ENCODE data around the gene HNRNPR. TPM values are rescaled to one million over a fixed set of nuclear protein-coding genes. Genes with fewer than 3 reads are reported as not detected.

HNRNPR gene
- total and polyA plus RNA-seq, 2 donors (not counting 1 experiment from before 2014, with no cell fraction given), result 59.1 to 141 TPM

- peak overlapping the region; percentile 93 for H3K9ac ChIP-seq (ENCODE audit: insufficient read depth, low read length)
- peak overlapping the region; percentile 48 to 88 (median 70) for H3K4me3 ChIP-seq (replicated peaks in 1 of 4; ENCODE audit: control extremely low read depth in 1 of 4, insufficient read depth in 1 of 4, low read depth in 3 of 4, low read length in 4 of 4)
- H2AFZ ChIP-seq (ENCODE audit: low read length), result no peak overlapping the region
- H3K79me2 ChIP-seq (ENCODE audit: control insufficient read depth, insufficient read depth, low read length), result peaks cover 52% of the 10 kb centered on the region
- H3K36me3 ChIP-seq (ENCODE audit: control insufficient read depth, insufficient read depth, low read length), result no peaks in the 10 kb centered on the region
- TF ChIP-seq, protein P1, sequence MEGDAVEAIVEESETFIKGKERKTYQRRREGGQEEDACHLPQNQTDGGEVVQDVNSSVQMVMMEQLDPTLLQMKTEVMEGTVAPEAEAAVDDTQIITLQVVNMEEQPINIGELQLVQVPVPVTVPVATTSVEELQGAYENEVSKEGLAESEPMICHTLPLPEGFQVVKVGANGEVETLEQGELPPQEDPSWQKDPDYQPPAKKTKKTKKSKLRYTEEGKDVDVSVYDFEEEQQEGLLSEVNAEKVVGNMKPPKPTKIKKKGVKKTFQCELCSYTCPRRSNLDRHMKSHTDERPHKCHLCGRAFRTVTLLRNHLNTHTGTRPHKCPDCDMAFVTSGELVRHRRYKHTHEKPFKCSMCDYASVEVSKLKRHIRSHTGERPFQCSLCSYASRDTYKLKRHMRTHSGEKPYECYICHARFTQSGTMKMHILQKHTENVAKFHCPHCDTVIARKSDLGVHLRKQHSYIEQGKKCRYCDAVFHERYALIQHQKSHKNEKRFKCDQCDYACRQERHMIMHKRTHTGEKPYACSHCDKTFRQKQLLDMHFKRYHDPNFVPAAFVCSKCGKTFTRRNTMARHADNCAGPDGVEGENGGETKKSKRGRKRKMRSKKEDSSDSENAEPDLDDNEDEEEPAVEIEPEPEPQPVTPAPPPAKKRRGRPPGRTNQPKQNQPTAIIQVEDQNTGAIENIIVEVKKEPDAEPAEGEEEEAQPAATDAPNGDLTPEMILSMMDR (conservative IDR thresholded peaks at IDR 0.05 in 1 of 2, IDR thresholded peaks at IDR 0.05 in 1 of 2; ENCODE audit: low read depth in 1 of 2, low read length in 2 of 2), result no peak
- no peak for TF ChIP-seq EZH2 (IDR thresholded peaks at IDR 0.05; ENCODE audit: low read length, missing control alignments)
- no peaks in the 10 kb centered on the region for H3K9me3 ChIP-seq (ENCODE audit: control insufficient read depth, insufficient read depth, low read depth, low read length)
- H4K20me1 ChIP-seq (ENCODE audit: control insufficient read depth, extremely low read depth, insufficient read depth, low read length), result peaks cover 3% of the 10 kb centered on the region
- H3K27ac ChIP-seq (ENCODE audit: insufficient read depth, low read length), result peak overlapping the region; percentile 86
- peaks cover 7% of the 10 kb centered on the region for H3K4me1 ChIP-seq (ENCODE audit: control insufficient read depth, extremely low read depth, insufficient read depth, low read length)
- H3K4me2 ChIP-seq (ENCODE audit: extremely low read depth, insufficient read depth, low read length), result peak overlapping the region; percentile 98
- DNase-seq (ENCODE audit: low read depth in 2 of 2), result peak; percentile 47 to 89
- H3K27me3 ChIP-seq (ENCODE audit: control insufficient read depth, insufficient read depth, low read length), result no peaks in the 10 kb centered on the region
Measured at GRCh38 chr1:23343221-23344110, 618 bp downstream of the HNRNPR start.

DNA sequence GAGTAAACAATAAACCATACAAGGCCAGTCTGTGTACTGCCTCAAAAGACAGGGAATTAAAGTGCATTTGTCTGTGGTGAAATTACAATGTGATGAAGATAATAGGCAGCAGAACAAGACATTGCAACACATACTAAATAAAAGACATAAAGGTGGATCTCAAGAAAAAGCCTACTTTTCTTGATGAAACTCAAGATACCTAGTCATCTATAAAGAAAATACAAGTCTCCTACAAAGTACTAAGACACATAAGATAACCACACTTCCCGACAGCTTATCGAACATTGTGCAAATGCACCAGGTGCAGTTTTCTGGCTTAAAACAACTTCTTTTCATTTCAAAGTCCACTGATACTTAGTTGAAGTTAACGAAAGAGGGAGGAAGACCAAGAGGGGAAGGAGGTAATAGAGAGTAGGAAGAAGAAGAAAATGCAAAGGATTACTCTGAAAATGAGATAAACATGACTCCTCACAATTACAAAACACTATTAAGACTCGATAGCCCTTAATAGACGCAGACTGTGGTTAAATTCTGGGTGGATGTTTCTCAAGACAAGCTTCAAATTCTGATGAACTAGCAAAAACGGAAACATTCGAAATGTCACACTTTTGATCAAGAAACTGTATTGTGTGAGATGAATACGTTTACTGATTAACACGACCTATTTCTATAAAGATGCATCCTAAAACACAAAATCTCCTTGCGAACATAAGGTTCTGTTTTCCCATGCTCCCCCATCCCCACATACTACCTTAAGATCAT lies 2.0 kb downstream of the HNRNPR start:
- H3K27me3 ChIP-seq (ENCODE audit: control insufficient read depth, insufficient read depth, low read length), result no peaks in the 10 kb centered on the region
- H3K27ac ChIP-seq (ENCODE audit: insufficient read depth, low read length), result peak overlapping the region; percentile 86
- H2AFZ ChIP-seq (ENCODE audit: low read length), result no peak overlapping the region
- H3K4me3 ChIP-seq (replicated peaks in 1 of 4; ENCODE audit: control extremely low read depth in 1 of 4, insufficient read depth in 1 of 4, low read depth in 3 of 4, low read length in 4 of 4), result peak overlapping the region; percentile 48 to 88 (median 70)
- no peaks in the 10 kb centered on the region for H3K9me3 ChIP-seq (ENCODE audit: control insufficient read depth, insufficient read depth, low read depth, low read length)
- peak overlapping the region; percentile 98 for H3K4me2 ChIP-seq (ENCODE audit: extremely low read depth, insufficient read depth, low read length)
- H3K9ac ChIP-seq (ENCODE audit: insufficient read depth, low read length), result peak overlapping the region; percentile 50
- peaks cover 10% of the 10 kb centered on the region for H3K4me1 ChIP-seq (ENCODE audit: control insufficient read depth, extremely low read depth, insufficient read depth, low read length)
- peak; percentile 17 to 34 for DNase-seq (ENCODE audit: low read depth in 2 of 2)
- H4K20me1 ChIP-seq (ENCODE audit: control insufficient read depth, extremely low read depth, insufficient read depth, low read length), result peaks cover 3% of the 10 kb centered on the region
- peaks cover 2% of the 10 kb centered on the region for H3K36me3 ChIP-seq (ENCODE audit: control insufficient read depth, insufficient read depth, low read length)
- TF ChIP-seq, protein P1 (conservative IDR thresholded peaks at IDR 0.05 in 1 of 2, IDR thresholded peaks at IDR 0.05 in 1 of 2; ENCODE audit: low read depth in 1 of 2, low read length in 2 of 2), result no peak
- TF ChIP-seq EZH2 (IDR thresholded peaks at IDR 0.05; ENCODE audit: low read length, missing control alignments), result no peak
- peaks cover 66% of the 10 kb centered on the region for H3K79me2 ChIP-seq (ENCODE audit: control insufficient read depth, insufficient read depth, low read length)

DNA sequence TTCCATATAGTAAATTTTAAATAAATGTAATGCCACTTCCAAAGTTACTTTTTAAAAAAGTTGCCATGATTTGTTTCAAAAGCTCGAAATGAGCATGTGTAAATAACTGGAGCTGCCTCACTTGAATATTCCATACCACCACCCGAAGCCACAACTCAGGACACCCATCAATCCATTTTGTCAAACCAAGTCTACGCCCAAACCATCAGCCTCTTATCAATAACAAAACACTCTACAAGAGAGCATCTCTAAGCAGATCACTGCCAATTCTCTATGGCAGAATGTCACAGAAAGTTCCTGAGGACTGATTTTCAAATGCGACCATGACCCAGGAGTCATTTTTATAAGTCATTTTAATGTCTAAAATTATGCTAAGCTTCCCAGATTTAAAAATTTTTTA lies 4.5 kb downstream of the HNRNPR start:
- Histone ChIP-seq H3K4me3 (replicated peaks in 1 of 4; ENCODE audit: control extremely low read depth in 1 of 4, insufficient read depth in 1 of 4, low read depth in 3 of 4, low read length in 4 of 4) (peak overlapping the region in 3 of 4 experiments; percentile 0 to 69 (median 48)), H3K4me1 (ENCODE audit: control insufficient read depth, extremely low read depth, insufficient read depth, low read length) (peaks cover 10% of the 10 kb centered on the region), H3K36me3 (ENCODE audit: control insufficient read depth, insufficient read depth, low read length) (peaks cover 9% of the 10 kb centered on the region), H3K27me3 (ENCODE audit: control insufficient read depth, insufficient read depth, low read length) (no peaks in the 10 kb centered on the region), H3K27ac (ENCODE audit: insufficient read depth, low read length) (no peak overlapping the region), H3K9ac (ENCODE audit: insufficient read depth, low read length) (no peak overlapping the region), H4K20me1 (ENCODE audit: control insufficient read depth, extremely low read depth, insufficient read depth, low read length) (peaks cover 3% of the 10 kb centered on the region), H3K9me3 (ENCODE audit: control insufficient read depth, insufficient read depth, low read depth, low read length) (no peaks in the 10 kb centered on the region), H3K79me2 (ENCODE audit: control insufficient read depth, insufficient read depth, low read length) (peaks cover 81% of the 10 kb centered on the region), H2AFZ (ENCODE audit: low read length) (no peak overlapping the region), H3K4me2 (ENCODE audit: extremely low read depth, insufficient read depth, low read length) (no peak overlapping the region)
- TF ChIP-seq, protein P1 (conservative IDR thresholded peaks at IDR 0.05 in 1 of 2, IDR thresholded peaks at IDR 0.05 in 1 of 2; ENCODE audit: low read depth in 1 of 2, low read length in 2 of 2), result no peak
- TF ChIP-seq EZH2 (IDR thresholded peaks at IDR 0.05; ENCODE audit: low read length, missing control alignments), result no peak
- DNase-seq (ENCODE audit: low read depth in 2 of 2), result no peak

Data from fibroblast of lung (primary cell).